PFSK-1 (cell line): ENCODE measurements around the gene DOCK1.

ENCODE experiments used
- FOXP2 ChIP-seq: optimal IDR thresholded peaks from 2 replicates; pipeline ENCODE3; 2011; ENCODE audit warnings: borderline replicate concordance, control low read depth, inconsistent platforms; ENCODE audit not compliant: insufficient read depth; ENCODE audit errors: extremely low read length, extremely low read depth
- POLR2AphosphoS5 ChIP-seq: IDR thresholded peaks from 2 replicates; pipeline ENCODE4 v1.6.1; 2012; ENCODE audit warnings: low read depth, mild to moderate bottlenecking, control low read depth, low read length, moderate library complexity
- SIN3A ChIP-seq: IDR thresholded peaks from 2 replicates; pipeline ENCODE4 v1.6.1; 2012; ENCODE audit warnings: mild to moderate bottlenecking, low read length, moderate library complexity, borderline replicate concordance; ENCODE audit not compliant: insufficient read depth
- TAF1 ChIP-seq: IDR thresholded peaks from 2 replicates; pipeline ENCODE4 v1.6.1; 2012; ENCODE audit warnings: low read length, control low read depth, borderline replicate concordance; ENCODE audit not compliant: insufficient read depth
- TF ChIP-seq, protein P1 (sequence below), 2 experiments: IDR thresholded peaks; 2 replicates each; pipeline versions ENCODE4 v1.6.1 to v1.8.0; 2011 to 2012; ENCODE audit warnings: low read depth in 2 of 2, low read length in 2 of 2, control low read depth in 1 of 2, inconsistent platforms in 1 of 2, mild to moderate bottlenecking in 1 of 2, moderate library complexity in 1 of 2; ENCODE audit not compliant: insufficient read depth in 1 of 2

DOCK1 gene

DNA sequence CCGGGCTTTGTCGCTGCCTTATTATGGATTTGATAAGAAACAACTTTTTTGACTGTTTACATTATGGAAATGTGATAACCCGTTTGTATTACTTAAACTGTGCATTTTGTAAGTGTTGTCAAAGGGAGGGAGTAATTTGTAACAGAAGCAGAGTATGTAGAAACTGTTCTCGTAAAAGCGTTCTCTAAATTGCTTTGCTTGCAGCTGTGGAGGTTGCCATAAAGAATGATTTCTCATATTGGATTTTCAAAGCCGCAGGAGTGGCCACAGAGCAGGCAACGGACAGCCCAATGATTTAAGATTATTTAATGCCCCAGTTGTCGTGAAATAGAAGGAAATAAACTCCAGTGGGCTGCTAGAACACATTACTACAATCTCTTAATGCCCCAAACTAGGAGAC lies 405.2 kb downstream of the DOCK1 start:
- TF ChIP-seq, protein P1, sequence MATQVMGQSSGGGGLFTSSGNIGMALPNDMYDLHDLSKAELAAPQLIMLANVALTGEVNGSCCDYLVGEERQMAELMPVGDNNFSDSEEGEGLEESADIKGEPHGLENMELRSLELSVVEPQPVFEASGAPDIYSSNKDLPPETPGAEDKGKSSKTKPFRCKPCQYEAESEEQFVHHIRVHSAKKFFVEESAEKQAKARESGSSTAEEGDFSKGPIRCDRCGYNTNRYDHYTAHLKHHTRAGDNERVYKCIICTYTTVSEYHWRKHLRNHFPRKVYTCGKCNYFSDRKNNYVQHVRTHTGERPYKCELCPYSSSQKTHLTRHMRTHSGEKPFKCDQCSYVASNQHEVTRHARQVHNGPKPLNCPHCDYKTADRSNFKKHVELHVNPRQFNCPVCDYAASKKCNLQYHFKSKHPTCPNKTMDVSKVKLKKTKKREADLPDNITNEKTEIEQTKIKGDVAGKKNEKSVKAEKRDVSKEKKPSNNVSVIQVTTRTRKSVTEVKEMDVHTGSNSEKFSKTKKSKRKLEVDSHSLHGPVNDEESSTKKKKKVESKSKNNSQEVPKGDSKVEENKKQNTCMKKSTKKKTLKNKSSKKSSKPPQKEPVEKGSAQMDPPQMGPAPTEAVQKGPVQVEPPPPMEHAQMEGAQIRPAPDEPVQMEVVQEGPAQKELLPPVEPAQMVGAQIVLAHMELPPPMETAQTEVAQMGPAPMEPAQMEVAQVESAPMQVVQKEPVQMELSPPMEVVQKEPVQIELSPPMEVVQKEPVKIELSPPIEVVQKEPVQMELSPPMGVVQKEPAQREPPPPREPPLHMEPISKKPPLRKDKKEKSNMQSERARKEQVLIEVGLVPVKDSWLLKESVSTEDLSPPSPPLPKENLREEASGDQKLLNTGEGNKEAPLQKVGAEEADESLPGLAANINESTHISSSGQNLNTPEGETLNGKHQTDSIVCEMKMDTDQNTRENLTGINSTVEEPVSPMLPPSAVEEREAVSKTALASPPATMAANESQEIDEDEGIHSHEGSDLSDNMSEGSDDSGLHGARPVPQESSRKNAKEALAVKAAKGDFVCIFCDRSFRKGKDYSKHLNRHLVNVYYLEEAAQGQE (IDR thresholded peaks at IDR 0.05; ENCODE audit: insufficient read depth in 1 of 2, low read depth in 2 of 2, low read length in 2 of 2), result no peak
- TF ChIP-seq SIN3A, result no peak
- TF ChIP-seq TAF1, result no peak
- TF ChIP-seq FOXP2, result no peak
- no peak for TF ChIP-seq POLR2AphosphoS5

GRCh38 chr10:127310923-127311322 lies 405.7 kb downstream of the DOCK1 start:
- TF ChIP-seq FOXP2 (no peak), SIN3A (no peak)

GRCh38 chr10:127313996-127314700 lies 408.9 kb downstream of the DOCK1 start:
- TF ChIP-seq POLR2AphosphoS5 (no peak), SIN3A (no peak), TAF1 (no peak), FOXP2 (no peak)
- TF ChIP-seq, protein P1 (IDR thresholded peaks at IDR 0.05; ENCODE audit: insufficient read depth in 1 of 2, low read depth in 2 of 2, low read length in 2 of 2), result no peak

- TF ChIP-seq SIN3A, result no peak
- no peak for TF ChIP-seq POLR2AphosphoS5
- no peak for TF ChIP-seq FOXP2
- TF ChIP-seq, protein P1 (IDR thresholded peaks at IDR 0.05; ENCODE audit: insufficient read depth in 1 of 2, low read depth in 2 of 2, low read length in 2 of 2), result no peak
- TF ChIP-seq TAF1, result no peak
Observed at GRCh38 chr10:127314797-127315196, 409.6 kb downstream of the DOCK1 start.

- no peak for TF ChIP-seq FOXP2
- TF ChIP-seq SIN3A, result no peak
- no peak for TF ChIP-seq TAF1
- TF ChIP-seq, protein P1 (IDR thresholded peaks at IDR 0.05; ENCODE audit: insufficient read depth in 1 of 2, low read depth in 2 of 2, low read length in 2 of 2), result no peak
- no peak for TF ChIP-seq POLR2AphosphoS5
Observed at GRCh38 chr10:127315888-127316287, 410.7 kb downstream of the DOCK1 start.
